DND-41 (cell line): ENCODE measurements around the gene LGALSL.

ENCODE experiments used
- ATAC-seq: fragments of 200-7000 bp; cut with Tn5 transposase; 3 replicates; pipeline ENCODE4 v1.9.1; 2021; ENCODE audit warnings: low read depth; ENCODE audit not compliant: insufficient read depth
- DNase-seq: peaks from one replicate; pipeline ENCODE4 v3.0.0-alpha.2; 2020
- H2AFZ ChIP-seq: 2 replicates; pipeline ENCODE4 v1.6.0; 2012; ENCODE audit warnings: low read depth, low read length
- H3K27ac ChIP-seq: 2 replicates; pipeline ENCODE4 v1.5.1; 2012; ENCODE audit warnings: low read length, inconsistent platforms
- H3K27me3 ChIP-seq: fragments of 200-600 bp; sonication (generic); 2 replicates; pipeline ENCODE4 v1.6.0; 2012; ENCODE audit warnings: low read length, mild to moderate bottlenecking, inconsistent platforms; ENCODE audit not compliant: insufficient read depth, poor library complexity
- H3K36me3 ChIP-seq: 2 replicates; pipeline ENCODE4 v1.5.1; 2012; ENCODE audit warnings: low read length, inconsistent platforms; ENCODE audit not compliant: insufficient read depth
- H3K4me1 ChIP-seq: 2 replicates; pipeline ENCODE4 v1.5.1; 2012; ENCODE audit warnings: mild to moderate bottlenecking, low read length; ENCODE audit not compliant: insufficient read depth
- H3K4me2 ChIP-seq: 2 replicates; pipeline ENCODE4 v1.6.0; 2012; ENCODE audit warnings: mild to moderate bottlenecking, moderate library complexity, low read length, inconsistent platforms; ENCODE audit not compliant: insufficient read depth
- H3K4me3 ChIP-seq, 2 experiments: fragments of 200-600 bp in 1 of 2; shearing (Covaris generic) in 1 of 2; 2 replicates each; pipeline ENCODE4 v1.5.1; 2012 to 2016; ENCODE audit warnings: inconsistent platforms in 2 of 2, low read length in 2 of 2, mild to moderate bottlenecking in 2 of 2, low read depth in 1 of 2, moderate library complexity in 1 of 2
- H3K79me2 ChIP-seq: 2 replicates; pipeline ENCODE4 v1.6.0; 2012; ENCODE audit warnings: low read length, inconsistent platforms; ENCODE audit not compliant: insufficient read depth
- H3K9ac ChIP-seq: 2 replicates; pipeline ENCODE4 v1.6.0; 2012; ENCODE audit warnings: low read depth, mild to moderate bottlenecking, inconsistent platforms, low read length, moderate library complexity
- H3K9me3 ChIP-seq: 2 replicates; pipeline ENCODE4 v1.5.1; 2012; ENCODE audit warnings: low read length, moderate library complexity, mild to moderate bottlenecking, inconsistent platforms; ENCODE audit not compliant: insufficient read depth, severe bottlenecking
- H4K20me1 ChIP-seq: 2 replicates; pipeline ENCODE4 v1.6.0; 2012; ENCODE audit warnings: low read length; ENCODE audit not compliant: insufficient read depth
- CTCF ChIP-seq: IDR thresholded peaks from 2 replicates; pipeline ENCODE4 v1.5.1; 2012; ENCODE audit warnings: borderline replicate concordance, low read length, moderate library complexity, mild to moderate bottlenecking; ENCODE audit not compliant: poor library complexity, severe bottlenecking; ENCODE audit errors: extremely low read depth
- EZH2 ChIP-seq: IDR thresholded peaks from 3 replicates; pipeline ENCODE4 v1.6.1; 2012; ENCODE audit warnings: borderline replicate concordance, low read depth, mild to moderate bottlenecking, moderate library complexity, low read length, inconsistent platforms; ENCODE audit not compliant: severe bottlenecking

LGALSL gene

GRCh38 chr2:64478502-64479230 is 24.7 kb downstream of the LGALSL start:
- ATAC-seq: no peak

GRCh38 chr2:64479259-64480117 is 25.5 kb downstream of the LGALSL start:
- Histone ChIP-seq H3K36me3 (no peaks in the 10 kb centered on the region), H3K9ac (no peak overlapping the region), H2AFZ (no peak overlapping the region), H4K20me1 (no peaks in the 10 kb centered on the region), H3K27me3 (peaks cover 11% of the 10 kb centered on the region), H3K9me3 (no peaks in the 10 kb centered on the region), H3K4me2 (no peak overlapping the region), H3K27ac (no peak overlapping the region), H3K79me2 (no peaks in the 10 kb centered on the region), H3K4me1 (no peaks in the 10 kb centered on the region), H3K4me3 (no peak overlapping the region)
- ATAC-seq: no peak
- no peak for TF ChIP-seq EZH2
- TF ChIP-seq CTCF: no peak
- no peak for DNase-seq

More at GRCh38 chr2:64478502-64479230, 24.7 kb downstream of the LGALSL start:
- Histone ChIP-seq H3K4me1 (no peaks in the 10 kb centered on the region), H2AFZ (no peak overlapping the region), H3K4me2 (no peak overlapping the region), H3K4me3 (no peak overlapping the region), H3K9me3 (no peaks in the 10 kb centered on the region), H4K20me1 (no peaks in the 10 kb centered on the region), H3K9ac (no peak overlapping the region), H3K27ac (no peak overlapping the region), H3K79me2 (no peaks in the 10 kb centered on the region), H3K27me3 (peaks cover 11% of the 10 kb centered on the region), H3K36me3 (no peaks in the 10 kb centered on the region)
- DNase-seq: no peak
- no peak for TF ChIP-seq EZH2
- TF ChIP-seq CTCF: no peak

- peaks cover 22% of the 10 kb centered on the region for H3K27me3 ChIP-seq
- H3K27ac ChIP-seq: no peak overlapping the region
- no peak overlapping the region for H3K4me3 ChIP-seq
- TF ChIP-seq CTCF (no peak), EZH2 (no peak)
- no peaks in the 10 kb centered on the region for H3K9me3 ChIP-seq
- no peaks in the 10 kb centered on the region for H4K20me1 ChIP-seq
- no peak for DNase-seq
- no peak overlapping the region for H3K9ac ChIP-seq
- H3K4me2 ChIP-seq: no peak overlapping the region
- H2AFZ ChIP-seq: no peak overlapping the region
- ATAC-seq: no peak
- H3K79me2 ChIP-seq: no peaks in the 10 kb centered on the region
- no peaks in the 10 kb centered on the region for H3K4me1 ChIP-seq
- H3K36me3 ChIP-seq: no peaks in the 10 kb centered on the region
These were observed 27.7 kb downstream of the LGALSL start for GRCh38 chr2:64481665-64482064.
